GM20431 (cell line): ENCODE measurements around the gene CRELD1.

Experiments
- in situ Hi-C: fragments of 300-500 bp; cut with MseI, MboI; formaldehyde crosslinking; loops from one replicate; pipeline ENCODE4 v1.15.0; 2020; ENCODE audit warnings: low sequenced_read_pairs; ENCODE audit not compliant: unreplicated experiment

CRELD1 gene

GRCh38 chr3:9902372-9903237 is 31.0 kb upstream of the CRELD1 start, which contains the start of gene IL17RE:
TSS of gene IL17RE (plus strand) at chr3:9902848. CDS start at chr3:9902933, 85 bp downstream.
- in situ Hi-C loops = no loop called here

GRCh38 chr3:9903238-9903624 is 30.4 kb upstream of the CRELD1 start:
- in situ Hi-C loops = no loop called here

GRCh38 chr3:9903904-9904303 is 29.7 kb upstream of the CRELD1 start:
- in situ Hi-C loops = no loop called here

GRCh38 chr3:9906480-9906879 is 27.2 kb upstream of the CRELD1 start:
- in situ Hi-C loops = no loop called here

GRCh38 chr3:9908286-9908685 is 25.3 kb upstream of the CRELD1 start:
- in situ Hi-C loops = no loop called here

GRCh38 chr3:9909221-9910013 is 24.2 kb upstream of the CRELD1 start:
- in situ Hi-C loops = no loop called here

- in situ Hi-C loops = no loop called here
Measured at GRCh38 chr3:9911863-9912262, 21.8 kb upstream of the CRELD1 start.

- in situ Hi-C loops = no loop called here
Measured at GRCh38 chr3:9912294-9912935, 21.2 kb upstream of the CRELD1 start.

- in situ Hi-C loops = no loop called here
Measured at GRCh38 chr3:9913601-9914000, 20.0 kb upstream of the CRELD1 start.

GRCh38 chr3:9914011-9914410 is 19.6 kb upstream of the CRELD1 start:
- in situ Hi-C loops = no loop called here

GRCh38 chr3:9914559-9915253 is 18.9 kb upstream of the CRELD1 start:
- in situ Hi-C loops = no loop called here

GRCh38 chr3:9915254-9916141 is 18.1 kb upstream of the CRELD1 start:
- in situ Hi-C loops = no loop called here

GRCh38 chr3:9916346-9916733 is 17.3 kb upstream of the CRELD1 start:
- in situ Hi-C loops = no loop called here

- in situ Hi-C loops = no loop called here
Measured at GRCh38 chr3:9916734-9917680, 16.6 kb upstream of the CRELD1 start, which contains the start of gene IL17RC. TSS of gene IL17RC (plus strand) at chr3:9917098. CDS start at chr3:9917316, 218 bp downstream.

GRCh38 chr3:9917820-9918219 is 15.8 kb upstream of the CRELD1 start:
- in situ Hi-C loops = no loop called here

GRCh38 chr3:9918261-9919038 is 15.2 kb upstream of the CRELD1 start:
- in situ Hi-C loops = no loop called here

GRCh38 chr3:9928158-9928557 is 5.5 kb upstream of the CRELD1 start:
- in situ Hi-C loops = no loop called here
